ENCODE measurements around the gene NRXN2.
"Not testable (repeated sequence)": the region's sequence is repeated elsewhere in the genome, so short reads cannot be mapped to it uniquely, and the experiment has no call there.

NRXN2 gene

GRCh38 chr11:64601605-64602465 lies 121.2 kb downstream of the NRXN2 start:
- no peak for DNase-seq

GRCh38 chr11:64600281-64600992 lies 122.6 kb downstream of the NRXN2 start:
- no peak for DNase-seq

- no peak for DNase-seq
Observed at GRCh38 chr11:64599698-64600211, 123.2 kb downstream of the NRXN2 start.

GRCh38 chr11:64598797-64599697 lies 124.0 kb downstream of the NRXN2 start:
- DNase-seq = no peak

- DNase-seq = no peak
Observed at GRCh38 chr11:64598106-64598796, 124.7 kb downstream of the NRXN2 start.

- no peak for DNase-seq
Observed at GRCh38 chr11:64597671-64598101, 125.3 kb downstream of the NRXN2 start.

- DNase-seq = not testable (repeated sequence)
Observed at GRCh38 chr11:64595922-64596321, 127.1 kb downstream of the NRXN2 start.

- no peak for DNase-seq
Observed at GRCh38 chr11:64594159-64594939, 128.6 kb downstream of the NRXN2 start.

- DNase-seq = no peak
Observed at GRCh38 chr11:64593156-64594105, 129.6 kb downstream of the NRXN2 start.

GRCh38 chr11:64592656-64593055 lies 130.3 kb downstream of the NRXN2 start:
- no peak for DNase-seq

- DNase-seq = no peak
Observed at GRCh38 chr11:64592234-64592615, 130.8 kb downstream of the NRXN2 start.

- DNase-seq = no peak
Observed at GRCh38 chr11:64591257-64592233, 131.5 kb downstream of the NRXN2 start.

GRCh38 chr11:64590763-64591221 lies 132.2 kb downstream of the NRXN2 start, which contains the start of gene SLC22A12:
SLC22A12 (plus strand) TSS chr11:64591220; CDS start chr11:64591557, 337 bp downstream.
- no peak for DNase-seq

GRCh38 chr11:64588701-64589100 lies 134.3 kb downstream of the NRXN2 start:
- DNase-seq = no peak

- DNase-seq = no peak
Observed at GRCh38 chr11:64586366-64586765, 136.6 kb downstream of the NRXN2 start.

GRCh38 chr11:64585150-64585549 lies 137.8 kb downstream of the NRXN2 start:
- DNase-seq = no peak

GRCh38 chr11:64583296-64584262 lies 139.4 kb downstream of the NRXN2 start:
- DNase-seq = no peak

Data from DMS153 (cell line).